K562 (cell line): ENCODE measurements around the gene KRTAP25-1. TPM values are rescaled to one million over a fixed set of nuclear protein-coding genes. Genes with fewer than 3 reads are reported as not detected.

Experiments
- ATAC-seq: fragments of 200-7000 bp; cut with Tn5 transposase; 3 replicates; pipeline ENCODE4 v1.9.1; 2020; ENCODE audit warnings: moderate library complexity
- BruUV-seq: library from RNA; stranded (reverse); fragments of 400-500 nt; replicated peaks from 2 replicates; lab custom pipeline; 2021; lab: Mats Ljungman, UMichigan
- CTCF ChIA-PET: fragments of 300-600 bp; formaldehyde crosslinking; extraction: SDS; loops from one replicate; lab custom pipeline; 2021; ENCODE audit warnings: low intra/inter-chr PET ratio; lab: Yijun Ruan, JAX
- POLR2A ChIA-PET: fragments of 300-600, 350-650 bp; sonication (Branson Sonifier 250); formaldehyde crosslinking; extraction: SDS; loops from one replicate; lab custom pipeline; 2021; ENCODE audit warnings: antibody characterized with exemption, inconsistent platforms; lab: Yijun Ruan, JAX
- DNase-seq, 4 experiments: peaks; one replicate each; pipeline versions ENCODE4 v3.0.0 to v3.0.0-alpha.2; 2011 to 2018; ENCODE audit warnings: low spot score in 3 of 4, mixed read lengths in 3 of 4; ENCODE audit errors: extremely low read depth in 1 of 4
- FAIRE-seq: peaks from 2 replicates; lab custom pipeline; 2011; peaks lifted over from hg19 to GRCh38; lab: Jason Lieb, UNC
- H2AFZ ChIP-seq: 2 replicates; pipeline ENCODE4 v1.6.0; 2011; ENCODE audit warnings: low read depth, low read length, control low read depth, inconsistent platforms
- H3K27ac ChIP-seq: fragments of 200-600 bp; 3 replicates; pipeline ENCODE4 v1.8.0; 2011; ENCODE audit warnings: low read depth, mild to moderate bottlenecking, control low read depth, inconsistent platforms, low read length, moderate library complexity, mixed read lengths; ENCODE audit errors: extremely low read depth
- H3K27me3 ChIP-seq, 2 experiments: fragments of 300-600 bp in 1 of 2; 2 replicates in 1 of 2; 3 replicates in 1 of 2; pipeline versions ENCODE4 v1.6.0 to v1.8.0; 2011; ENCODE audit warnings: inconsistent platforms in 2 of 2, low read length in 2 of 2, mild to moderate bottlenecking in 1 of 2, mixed read lengths in 1 of 2, moderate library complexity in 1 of 2; ENCODE audit not compliant: control insufficient read depth in 2 of 2, insufficient read depth in 2 of 2
- H3K36me3 ChIP-seq: fragments of 300-600 bp; 3 replicates; pipeline ENCODE4 v1.8.0; 2011; ENCODE audit warnings: mild to moderate bottlenecking, low read length, inconsistent platforms; ENCODE audit not compliant: control insufficient read depth, insufficient read depth
- H3K4me1 ChIP-seq, 2 experiments: fragments of 200-600 bp in 1 of 2; replicated peaks in 1 of 2; 2 replicates in 1 of 2; 3 replicates in 1 of 2; pipeline versions ENCODE4 v1.5.1 to v1.8.0; 2011; ENCODE audit warnings: inconsistent platforms in 2 of 2, low read length in 2 of 2, mild to moderate bottlenecking in 1 of 2, mixed read lengths in 1 of 2, moderate library complexity in 1 of 2; ENCODE audit not compliant: control insufficient read depth in 2 of 2, insufficient read depth in 2 of 2
- H3K4me2 ChIP-seq: 2 replicates; pipeline ENCODE4 v1.6.1; 2011; ENCODE audit warnings: low read length, control low read depth, inconsistent platforms, mixed read lengths; ENCODE audit not compliant: insufficient read depth
- H3K4me3 ChIP-seq: fragments of 200-600 bp; sonication (generic), shearing (Covaris generic); 2 replicates; pipeline ENCODE4 v1.5.1; 2016; ENCODE audit warnings: control low read depth, inconsistent platforms
- H3K79me2 ChIP-seq: fragments of 200-600 bp; 3 replicates; pipeline ENCODE4 v1.8.0; 2011; ENCODE audit warnings: low read length, inconsistent platforms; ENCODE audit not compliant: control insufficient read depth, insufficient read depth
- H3K9ac ChIP-seq, 2 experiments: 2 replicates each; pipeline versions ENCODE4 v1.6.0 to v1.6.1; 2011; ENCODE audit warnings: low read depth in 2 of 2, low read length in 2 of 2, control low read depth in 1 of 2, inconsistent platforms in 1 of 2, mild to moderate bottlenecking in 1 of 2, mixed read lengths in 1 of 2; ENCODE audit not compliant: insufficient read depth in 1 of 2
- H3K9me1 ChIP-seq: one replicate; pipeline ENCODE4 v1.6.0; 2011; ENCODE audit warnings: inconsistent platforms, mild to moderate bottlenecking, low read length, moderate library complexity; ENCODE audit not compliant: control insufficient read depth, insufficient read depth
- H3K9me3 ChIP-seq: replicated peaks from 2 replicates; pipeline ENCODE4 v1.5.1; 2011; ENCODE audit warnings: low read depth, low read length, inconsistent platforms; ENCODE audit not compliant: control insufficient read depth, insufficient read depth
- H4K20me1 ChIP-seq: replicated peaks from 2 replicates; pipeline ENCODE4 v1.6.1; 2011; ENCODE audit warnings: low read length, inconsistent platforms, mixed read lengths; ENCODE audit not compliant: control insufficient read depth, insufficient read depth
- CC2D1A ChIP-seq: fragments of 450-650 bp; IDR thresholded peaks from 2 replicates; pipeline ENCODE4 v1.6.1; 2017; ENCODE audit warnings: mild to moderate bottlenecking
- E2F8 ChIP-seq: fragments of 450-650 bp; IDR thresholded peaks from 2 replicates; pipeline ENCODE4 v1.7.1; 2018; ENCODE audit warnings: mild to moderate bottlenecking, low read depth; ENCODE audit not compliant: partially characterized antibody
- ETS1 ChIP-seq: conservative IDR thresholded peaks from 2 replicates; pipeline ENCODE4 v1.6.1; 2011; ENCODE audit warnings: low read depth, mild to moderate bottlenecking, low read length; ENCODE audit not compliant: control insufficient read depth
- HNRNPL ChIP-seq: fragments of 200-400 bp; formaldehyde crosslinking; IDR thresholded peaks from 2 replicates; pipeline ENCODE4 v1.6.1; 2017; ENCODE audit warnings: low read depth, mild to moderate bottlenecking, low read length
- HOXB6 ChIP-seq: fragments of 250-450 bp; sonication (Bioruptor Pico); IDR thresholded peaks from 2 replicates; pipeline ENCODE4 v1.5.1; 2022; ENCODE audit warnings: mild to moderate bottlenecking, borderline replicate concordance
- KDM2B ChIP-seq: fragments of 250-450 bp; sonication (Bioruptor Pico); IDR thresholded peaks from 2 replicates; pipeline ENCODE4 v1.8.0; 2021; ENCODE audit warnings: mild to moderate bottlenecking, moderate library complexity
- L3MBTL2 ChIP-seq: fragments of 450-650 bp; IDR thresholded peaks from 2 replicates; pipeline ENCODE4 v1.6.1; 2016; ENCODE audit warnings: mild to moderate bottlenecking, moderate library complexity
- LCOR ChIP-seq: sonication (generic); formaldehyde crosslinking; IDR thresholded peaks from 2 replicates; pipeline ENCODE4 v1.8.0; 2022; ENCODE audit warnings: mild to moderate bottlenecking, missing genetic modification reagents
- MCM5 ChIP-seq: fragments of 450-650 bp; IDR thresholded peaks from 2 replicates; pipeline ENCODE4 v1.6.1; 2016; ENCODE audit warnings: low read depth
- NCOA6 ChIP-seq: fragments of 450-650 bp; IDR thresholded peaks from 2 replicates; pipeline ENCODE4 v1.6.1; 2017; ENCODE audit warnings: mild to moderate bottlenecking
- NFRKB ChIP-seq: fragments of 450-650 bp; IDR thresholded peaks from 2 replicates; pipeline ENCODE4 v1.6.1; 2016; ENCODE audit warnings: low read depth
- NONO ChIP-seq, 2 experiments: fragments of 200-400 bp in 1 of 2; fragments of 450-650 bp in 1 of 2; formaldehyde crosslinking in 1 of 2; IDR thresholded peaks; 2 replicates each; pipeline ENCODE4 v1.6.1; 2017; ENCODE audit warnings: low read depth in 2 of 2, mild to moderate bottlenecking in 2 of 2, moderate library complexity in 2 of 2, low read length in 1 of 2
- NR1H2 ChIP-seq: sonication (generic); formaldehyde crosslinking; IDR thresholded peaks from 2 replicates; pipeline ENCODE4 v1.4.0; 2020; ENCODE audit warnings: mild to moderate bottlenecking, missing genetic modification reagents
- PHB ChIP-seq: fragments of 250-450 bp; sonication (Bioruptor Pico); IDR thresholded peaks from 2 replicates; pipeline ENCODE4 v1.5.0; 2021
- POLR2B ChIP-seq: fragments of 450-650 bp; IDR thresholded peaks from 2 replicates; pipeline ENCODE4 v1.6.1; 2018; ENCODE audit warnings: low read depth; ENCODE audit not compliant: partially characterized antibody
- SMARCC2 ChIP-seq: fragments of 450-650 bp; IDR thresholded peaks from 2 replicates; pipeline ENCODE4 v1.6.1; 2017; ENCODE audit warnings: antibody characterized with exemption, moderate library complexity, mild to moderate bottlenecking, low read depth
- ZKSCAN8 ChIP-seq: fragments of 200-800 bp; sonication (Bioruptor generic); IDR thresholded peaks from 2 replicates; pipeline ENCODE4 v1.6.1; 2016; ENCODE audit warnings: missing genetic modification characterization, missing compliant biosample characterization
- ZNF584 ChIP-seq: fragments of 200-800 bp; sonication (Bioruptor generic); IDR thresholded peaks from 2 replicates; pipeline ENCODE4 v1.6.1; 2016; ENCODE audit warnings: low read depth, mild to moderate bottlenecking, missing genetic modification characterization, missing compliant biosample characterization
- ZNF830 ChIP-seq: fragments of 250-450 bp; sonication (Bioruptor Pico); IDR thresholded peaks from 2 replicates; pipeline ENCODE4 v1.5.0; 2021; ENCODE audit warnings: mild to moderate bottlenecking
- WGBS: fragments of 100-300 bp; shearing (Covaris generic); methylation state at CpG from one replicate; pipeline ENCODE4 v1.1.6; 2016; ENCODE audit warnings: low coverage, mixed read lengths; ENCODE audit not compliant: insufficient coverage; ENCODE audit errors: missing lambda C conversion rate; 5-methylcytosine and 5-hydroxymethylcytosine counted together
- in situ Hi-C: fragments of 300-500 bp; cut with MboI; formaldehyde crosslinking; loops from 4 replicates; pipeline ENCODE4 v1.15.0; 2018; ENCODE audit warnings: inconsistent platforms, mixed read lengths
- intact Hi-C: fragments of 100-400 bp; cut with micrococcal nuclease; formaldehyde crosslinking; loops from 2 replicates; pipeline ENCODE4 v1.14.2; 2022
- polyA plus RNA-seq, 8 experiments: library from polyadenylated mRNA; depleted of rRNA in 4 of 8; stranded (reverse) in 5 of 8; unstranded in 3 of 8; fragments of >200 nt; fragmentation: Nextera tagmentation in 2 of 8; fragmentation: Illumina TruSeq in 1 of 8; extraction: Ambion mirVana in 2 of 8; extraction: Trizol in 1 of 8; gene quantifications; 2 replicates each; pipeline versions ENCODE4 v1.2.1 to v1.2.3, GENCODE V29; 2011 to 2014; ENCODE audit warnings: inconsistent platforms in 1 of 8, missing spikeins in 1 of 8
- total RNA-seq, 7 experiments: library from RNA; depleted of rRNA in 6 of 7; stranded (reverse); fragments of >200 nt in 6 of 7; fragmentation: Illumina TruSeq in 2 of 7; extraction: Trizol in 2 of 7; gene quantifications; 2 replicates each; pipeline versions ENCODE4 v1.2.1 to v1.2.3, GENCODE V29; 2011 to 2021; ENCODE audit warnings: low replicate concordance in 1 of 7

The KRTAP25-1 gene
- total and polyA plus RNA-seq, 9 of the 15 experiments (the other 6 are each of a cell fraction or from before 2014, with no cell fraction given): not detected

- no peaks in the 10 kb centered on the region for H3K79me2 ChIP-seq
- no peak overlapping the region for H3K4me2 ChIP-seq
- ChIA-PET CTCF (no interaction called here), POLR2A (no interaction called here)
- ATAC-seq (no peak), FAIRE-seq (no peak), DNase-seq (no peak)
- no peak overlapping the region for H3K27ac ChIP-seq
- no peak overlapping the region for H3K9ac ChIP-seq
- no peaks in the 10 kb centered on the region for H3K27me3 ChIP-seq
- H2AFZ ChIP-seq: no peak overlapping the region
- TF ChIP-seq LCOR (CRISPR knock-in tag) (no peak), KDM2B (no peak), ETS1 (no peak), ZKSCAN8 (CRISPR knock-in tag) (no peak), NONO (IDR thresholded peaks at IDR 0.05; ENCODE audit: low read depth in 2 of 2, low read length in 1 of 2) (no peak), NR1H2 (CRISPR knock-in tag) (no peak), HOXB6 (no peak), ZNF830 (CRISPR knock-in tag) (no peak), CC2D1A (no peak), POLR2B (no peak), SMARCC2 (no peak), PHB (no peak), ZNF584 (CRISPR knock-in tag) (no peak), E2F8 (no peak), HNRNPL (no peak), NCOA6 (no peak), L3MBTL2 (no peak), MCM5 (no peak), NFRKB (no peak)
- in situ Hi-C loops (no loop called here), intact Hi-C loops (no loop called here)
- no peaks in the 10 kb centered on the region for H3K36me3 ChIP-seq
- H3K4me1 ChIP-seq: no peaks in the 10 kb centered on the region
- WGBS: 0% methylated on average over 3 of the region's 3 CpGs
- no TSS peak for BruUV-seq
- H3K9me3 ChIP-seq: no peaks in the 10 kb centered on the region
- no peak overlapping the region for H3K4me3 ChIP-seq
- no peaks in the 10 kb centered on the region for H3K9me1 ChIP-seq
- no peaks in the 10 kb centered on the region for H4K20me1 ChIP-seq
Observed at GRCh38 chr21:30249936-30250335, 39.4 kb downstream of the KRTAP25-1 start.
